NCI-H748 (cell line): ENCODE results near the gene RP9.
A peak's percentile ranks its signal among the peaks of the same experiment; 100 is the strongest.

Experiments
- DNase-seq: peaks from one replicate; lab custom pipeline; 2025; ENCODE audit not compliant: unreplicated experiment; lab: John Stamatoyannopoulos, UW

The RP9 gene, protein sequence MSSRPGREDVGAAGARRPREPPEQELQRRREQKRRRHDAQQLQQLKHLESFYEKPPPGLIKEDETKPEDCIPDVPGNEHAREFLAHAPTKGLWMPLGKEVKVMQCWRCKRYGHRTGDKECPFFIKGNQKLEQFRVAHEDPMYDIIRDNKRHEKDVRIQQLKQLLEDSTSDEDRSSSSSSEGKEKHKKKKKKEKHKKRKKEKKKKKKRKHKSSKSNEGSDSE

DNA sequence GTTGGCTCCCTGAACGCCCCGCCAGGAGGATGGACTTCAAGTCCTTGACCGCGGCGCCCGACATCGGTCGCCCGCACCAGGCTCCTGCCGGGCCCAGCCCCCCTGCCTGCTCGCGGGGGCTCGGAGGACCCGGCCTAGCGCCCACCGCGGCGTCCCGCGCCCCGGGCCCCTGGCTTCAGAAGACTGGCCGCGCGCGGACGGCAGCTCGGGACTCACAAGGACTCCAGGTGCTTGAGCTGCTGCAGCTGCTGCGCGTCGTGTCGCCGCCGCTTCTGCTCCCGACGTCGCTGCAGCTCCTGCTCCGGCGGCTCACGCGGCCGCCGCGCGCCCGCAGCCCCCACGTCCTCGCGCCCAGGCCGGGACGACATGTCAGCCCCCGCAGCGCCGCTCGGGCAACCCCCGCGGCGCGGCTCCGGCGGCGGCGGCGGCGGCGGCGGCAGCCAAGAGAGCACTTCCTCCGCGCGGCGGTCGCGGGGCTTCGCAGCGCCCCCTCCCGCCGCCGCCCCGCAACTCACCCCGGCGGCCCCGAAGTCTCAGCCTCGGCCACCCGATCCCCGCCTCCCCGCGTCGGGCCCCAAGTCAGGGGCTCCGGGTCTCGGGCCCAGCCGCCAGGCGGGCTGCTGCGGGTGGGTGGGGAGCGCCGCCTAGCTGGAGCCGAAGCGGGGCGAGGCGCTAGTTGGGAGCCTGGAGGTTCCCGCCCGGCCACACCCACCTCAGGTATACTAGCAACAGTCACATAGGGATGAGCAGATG, at the start of gene RP9:
TSS of gene RP9 (minus strand) at position 400 of the 753 bp plus-strand sequence. CDS start at position 368, 32 bp downstream.
- DNase-seq = peak; percentile 90

DNA sequence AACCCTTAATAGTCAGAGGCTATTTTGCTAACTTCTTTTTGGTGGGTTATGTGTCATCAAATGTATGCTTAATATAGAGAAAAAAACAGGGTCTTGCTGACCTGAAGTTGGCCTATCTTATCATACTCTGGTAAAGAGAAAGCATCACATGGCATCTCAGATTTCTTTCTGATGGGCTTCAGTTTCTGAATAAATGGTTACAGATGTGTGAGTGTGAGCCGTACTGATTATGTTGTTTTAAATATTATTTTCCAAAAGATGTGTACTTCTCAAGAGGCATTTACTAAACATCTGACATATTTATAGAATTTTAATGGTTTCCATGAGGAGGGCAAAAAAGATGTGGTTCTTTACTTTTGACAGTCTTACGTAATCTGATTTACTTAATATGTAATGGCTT, 48.6 kb upstream of the RP9 start:
- DNase-seq = no peak

DNA sequence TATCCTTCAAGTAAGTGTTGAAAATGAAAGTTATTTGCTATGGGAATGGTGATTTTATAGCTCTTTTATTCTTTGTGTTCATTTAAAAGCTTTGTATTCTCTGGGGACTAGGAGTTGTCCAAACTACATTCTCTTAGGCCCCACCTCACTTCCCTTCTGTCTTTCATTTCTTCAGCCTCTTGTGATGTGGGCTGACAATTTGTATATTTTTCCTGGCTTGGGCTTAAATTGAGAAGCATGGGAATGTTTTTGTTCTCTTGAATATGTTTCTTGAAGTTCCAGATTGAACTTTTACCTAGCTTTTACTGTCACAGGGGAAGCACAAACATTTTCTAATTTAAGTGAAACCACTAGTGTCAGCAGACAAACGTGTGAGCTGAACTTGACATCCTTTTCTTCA, 48.1 kb upstream of the RP9 start:
- DNase-seq = no peak

DNA sequence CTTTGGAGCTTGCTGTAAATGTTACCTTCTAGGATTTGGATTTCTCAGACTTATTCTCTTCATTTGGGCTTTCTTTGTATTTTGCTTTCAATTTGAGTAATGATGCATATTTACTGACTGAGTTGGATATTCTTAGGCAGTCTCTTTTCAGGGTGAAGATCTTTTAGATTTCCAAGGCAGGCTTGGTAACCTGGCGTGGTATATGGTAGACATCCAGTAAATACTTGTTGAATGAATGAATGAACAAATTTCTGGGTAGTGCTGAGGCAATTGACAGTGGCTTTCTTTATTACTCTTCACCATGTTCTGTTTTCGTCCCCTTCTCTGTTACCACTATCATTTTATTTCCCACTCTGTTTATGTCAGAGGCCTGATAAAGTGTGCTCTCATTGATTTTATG, 47.2 kb upstream of the RP9 start:
- no peak for DNase-seq

DNA sequence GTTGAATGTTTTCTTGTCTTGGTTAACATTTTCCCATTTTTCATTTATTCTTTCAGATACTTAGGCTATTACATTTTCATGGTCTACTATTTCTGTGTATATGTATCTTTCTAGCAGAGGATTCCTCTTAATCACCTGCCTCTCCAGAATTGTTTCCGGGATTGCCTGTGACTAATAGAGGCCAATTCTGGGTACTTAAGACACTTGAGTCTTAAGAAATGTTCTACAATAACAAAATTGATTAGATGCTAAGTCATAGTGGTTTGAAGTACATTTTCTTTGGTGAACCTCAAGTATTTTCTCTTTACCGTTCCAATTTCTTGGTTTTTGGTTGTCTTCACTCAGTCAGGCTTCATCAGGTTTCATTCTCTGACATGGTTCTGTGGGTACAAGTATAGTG, 46.6 kb upstream of the RP9 start:
- DNase-seq = no peak

DNA sequence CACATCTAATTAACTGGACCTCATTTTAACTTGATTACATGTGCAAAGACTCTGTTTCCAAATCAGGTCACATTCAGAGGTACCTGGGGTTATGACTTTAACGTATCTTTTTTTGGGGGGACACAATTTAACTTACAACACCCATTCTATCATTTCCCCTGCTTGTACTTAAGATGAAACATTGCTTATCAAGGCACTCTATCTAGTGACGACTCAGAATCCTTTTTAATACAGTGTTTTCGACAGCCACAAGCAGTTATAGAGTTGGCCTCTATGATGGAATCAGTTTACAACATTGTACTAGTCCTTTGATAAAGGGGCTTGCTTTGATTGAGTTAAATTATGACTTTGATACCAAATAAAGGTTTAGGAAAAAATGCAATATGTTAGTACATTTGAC, 42.9 kb upstream of the RP9 start:
- no peak for DNase-seq

DNA sequence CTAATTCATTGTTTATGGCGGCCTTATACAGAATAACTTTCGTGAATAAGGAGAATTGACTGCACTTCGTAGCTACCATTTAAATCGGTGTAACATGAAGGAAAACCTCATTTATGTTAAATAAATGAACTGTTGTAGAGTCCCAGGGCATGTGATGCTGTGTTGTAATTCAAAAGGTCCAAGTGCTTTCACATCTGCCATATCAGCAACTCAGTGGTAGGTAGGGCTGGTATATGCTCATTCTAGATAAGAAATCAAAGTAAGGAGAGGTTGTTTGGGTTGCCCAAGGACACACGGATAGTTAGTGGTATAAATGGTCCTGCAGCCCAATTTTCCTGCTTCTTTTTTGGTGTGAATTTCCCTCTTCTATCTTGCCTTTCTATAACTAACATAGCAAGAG, 36.0 kb upstream of the RP9 start:
- DNase-seq = no peak

DNA sequence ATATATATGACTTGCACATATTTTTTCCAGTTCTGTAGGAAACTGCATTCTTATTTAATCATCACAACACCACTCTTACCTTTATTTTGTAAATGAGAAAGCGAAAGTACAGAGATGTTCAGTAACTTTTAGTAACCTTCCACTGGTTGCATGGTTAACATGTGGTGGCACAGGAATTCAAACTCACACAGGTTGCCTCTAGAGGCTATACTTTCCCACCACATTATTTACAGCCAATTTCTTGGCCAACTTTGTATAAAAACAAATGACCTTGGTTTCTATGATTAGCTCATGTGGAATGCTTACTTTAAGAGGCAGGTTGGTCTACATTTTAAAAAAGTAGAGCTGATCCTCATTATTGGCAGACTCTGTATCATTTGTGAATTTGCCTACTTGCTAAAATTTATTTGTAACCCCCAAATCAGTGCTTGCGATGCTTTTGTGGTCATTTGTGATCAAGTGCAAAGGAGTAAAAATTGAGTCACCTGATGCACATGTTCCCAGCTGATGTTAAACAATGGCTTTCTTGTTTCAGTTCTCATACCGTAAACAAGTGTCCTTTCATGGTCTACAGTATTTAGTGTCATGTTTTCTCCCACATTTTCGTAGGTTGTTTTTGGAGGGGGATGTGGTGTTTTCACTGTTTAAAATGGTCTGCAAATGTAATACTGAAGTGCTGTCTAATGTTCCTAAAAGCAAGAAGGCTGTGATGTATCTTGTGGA, 35.0 kb upstream of the RP9 start:
- no peak for DNase-seq

DNA sequence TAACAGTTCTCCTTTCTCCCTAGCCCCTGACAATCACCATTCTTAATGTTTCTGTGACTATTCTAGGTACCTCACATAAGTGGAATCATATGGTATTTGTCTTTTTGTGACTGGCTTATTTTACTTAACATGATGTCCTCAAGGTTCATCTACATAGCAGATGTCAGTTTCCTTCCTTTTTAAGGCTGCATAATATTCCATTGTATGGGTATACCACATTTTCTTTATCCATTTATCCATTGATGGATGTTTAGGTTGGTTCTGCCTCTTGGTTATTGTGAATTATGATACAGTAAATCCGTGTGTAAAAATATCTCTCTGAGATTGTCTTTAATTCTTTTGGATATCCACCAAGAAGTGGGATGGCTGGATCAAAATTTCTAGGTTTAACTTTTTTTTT, 33.4 kb upstream of the RP9 start:
- DNase-seq = no peak

DNA sequence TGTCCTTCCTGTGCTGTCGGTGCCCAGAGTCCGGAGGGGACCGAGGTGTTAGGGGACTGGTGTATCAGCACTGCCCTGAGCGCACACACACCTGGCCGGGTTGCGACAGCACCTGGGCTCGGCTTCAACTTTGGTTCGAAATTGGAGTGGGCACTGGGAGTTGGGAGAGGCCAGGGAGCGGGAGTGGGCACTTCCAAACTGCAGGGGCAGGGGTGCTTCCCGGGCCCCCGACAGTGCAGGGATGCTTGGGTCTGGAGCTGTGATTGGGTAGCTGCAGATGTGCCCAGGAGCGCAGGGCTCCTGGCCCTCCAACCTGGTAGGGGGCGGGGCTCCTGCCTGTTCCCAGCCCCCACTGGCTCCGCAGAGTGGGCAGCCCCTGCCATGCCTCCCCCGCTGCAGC, 27.9 kb upstream of the RP9 start:
- DNase-seq = no peak

DNA sequence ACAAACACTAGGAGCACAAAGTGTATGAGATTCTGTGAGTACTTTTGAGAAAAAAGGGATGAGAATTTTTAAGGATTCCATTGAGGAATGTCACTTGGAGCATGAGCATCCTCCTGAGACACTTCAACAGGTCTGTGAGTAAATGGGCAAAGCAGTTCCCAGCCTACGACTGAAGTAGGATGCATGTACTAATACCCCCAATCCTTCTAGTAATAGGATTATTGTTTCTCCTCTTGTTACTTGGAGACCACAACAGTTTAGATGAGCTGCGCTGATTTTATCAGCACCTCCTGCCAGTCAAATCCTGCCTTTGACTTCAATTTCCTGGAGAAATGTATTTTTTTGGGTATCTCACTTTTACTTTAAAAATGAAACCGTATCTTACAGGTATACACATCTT, 21.0 kb upstream of the RP9 start:
- DNase-seq = peak; percentile 25

DNA sequence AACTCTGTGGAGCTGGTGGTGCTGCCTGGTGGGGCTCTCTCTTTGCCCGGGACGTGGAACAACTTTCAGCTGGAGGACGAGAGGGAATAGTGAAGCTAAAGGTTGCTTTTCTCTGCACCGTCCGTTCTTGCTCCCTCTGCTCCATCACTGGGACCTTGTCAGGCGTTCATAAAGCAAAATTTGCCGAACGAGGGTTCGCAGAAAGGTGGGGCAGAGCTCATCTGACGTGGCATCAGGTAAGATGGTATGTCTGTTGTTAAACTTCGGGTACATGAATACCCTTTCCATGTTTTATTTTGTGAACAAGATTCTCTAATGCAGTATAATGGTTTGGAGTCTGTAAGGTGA, 20.6 kb upstream of the RP9 start:
- peak; percentile 47 for DNase-seq

DNA sequence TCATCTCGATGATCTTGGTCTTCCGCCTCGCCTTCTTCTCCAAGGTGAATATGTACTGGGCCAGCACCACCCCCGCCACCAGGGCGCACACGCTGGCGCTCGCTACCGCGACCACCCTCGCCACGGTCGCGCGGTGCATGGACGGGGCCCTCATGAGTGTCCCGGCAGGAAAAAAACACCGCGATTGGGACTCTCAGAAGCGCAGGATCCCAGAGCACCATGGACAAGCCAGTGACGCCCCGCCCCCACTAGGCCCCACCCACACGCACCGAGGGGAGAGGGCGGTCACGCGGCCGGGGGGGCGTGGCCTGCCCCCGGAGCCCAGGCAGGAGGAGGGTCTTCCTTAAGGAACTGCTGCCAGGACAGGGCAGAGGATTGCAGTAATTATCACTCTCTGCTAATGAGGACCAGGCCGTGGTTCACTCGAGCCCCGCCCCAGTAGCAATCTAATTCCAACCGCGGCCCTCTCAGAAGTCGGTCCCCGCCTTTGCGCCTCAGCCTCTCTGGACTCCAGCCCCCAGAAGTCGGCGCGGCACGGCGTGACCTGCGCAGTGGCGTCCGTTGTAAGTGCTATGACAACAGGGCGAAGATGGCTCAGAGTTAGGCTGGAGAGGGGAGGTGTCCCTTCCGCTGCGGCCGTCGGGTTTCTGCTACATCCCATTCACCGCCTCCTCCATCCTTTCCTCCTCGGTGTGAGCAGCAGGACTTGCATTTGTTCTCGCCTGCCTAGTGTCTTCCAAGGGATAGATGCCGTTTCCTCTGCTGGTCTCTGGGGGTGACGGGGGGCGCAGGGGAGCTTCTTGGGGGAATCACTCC, 20.0 kb upstream of the RP9 start, which contains the start of gene BBS9:
TSS of gene BBS9 (plus strand) at position 575 of the 816 bp plus-strand sequence. CDS start 16,689 bp downstream, outside the sequence.
- peak; percentile 98 for DNase-seq

DNA sequence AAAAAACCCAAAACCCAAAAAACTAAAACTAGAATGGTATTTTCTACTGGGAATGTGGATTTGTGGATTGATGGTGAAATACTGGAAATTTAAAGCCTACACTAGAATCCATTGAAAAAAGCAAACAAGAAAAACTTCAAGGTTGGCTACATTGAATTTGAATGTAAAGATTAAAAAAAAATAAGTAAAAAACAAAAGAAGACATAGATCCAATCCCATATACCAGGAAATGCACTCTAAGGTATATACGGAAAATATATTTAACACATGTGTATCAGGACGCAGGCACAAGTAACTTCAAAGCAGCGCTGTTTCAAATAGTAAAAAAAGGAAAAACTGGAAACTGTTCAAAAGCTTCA, 19.4 kb upstream of the RP9 start:
- DNase-seq = no peak

DNA sequence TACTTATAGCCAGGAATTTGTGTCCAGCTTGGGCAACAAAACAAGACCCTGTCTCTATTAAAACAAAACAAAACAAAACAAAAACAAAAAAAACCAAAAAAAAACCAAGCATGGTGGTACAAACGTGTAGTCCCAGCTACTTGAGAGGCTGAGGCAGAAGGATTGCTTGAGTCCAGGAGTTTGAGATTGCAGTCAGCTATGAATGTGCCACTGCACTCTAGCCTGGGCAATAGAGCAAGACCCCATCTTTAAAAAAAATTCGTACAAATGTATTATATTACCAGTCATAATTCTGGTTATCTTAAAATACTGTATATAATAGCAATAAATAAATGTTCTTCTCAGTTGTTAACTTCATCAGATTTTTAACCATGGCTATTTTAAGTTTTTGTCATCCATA, 17.9 kb upstream of the RP9 start:
- DNase-seq = no peak

DNA sequence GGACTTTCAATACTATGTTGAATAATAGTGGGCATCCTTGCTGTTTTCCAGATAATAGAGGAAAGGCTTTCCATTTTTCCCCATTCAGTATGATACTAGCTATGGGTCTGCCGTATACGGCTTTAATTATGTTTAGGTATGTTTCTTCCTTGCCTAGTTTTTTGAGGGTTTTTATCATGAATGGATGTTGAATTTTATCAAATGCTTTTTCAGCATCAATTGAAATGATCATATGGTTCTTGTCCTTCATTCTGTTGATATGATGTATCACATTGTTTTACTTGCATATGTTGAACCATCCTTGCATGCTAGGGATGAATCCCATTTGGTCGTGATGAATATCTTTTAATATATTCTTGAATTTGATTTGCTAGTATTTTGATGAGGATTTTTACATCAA, 9.2 kb upstream of the RP9 start:
- DNase-seq = no peak

DNA sequence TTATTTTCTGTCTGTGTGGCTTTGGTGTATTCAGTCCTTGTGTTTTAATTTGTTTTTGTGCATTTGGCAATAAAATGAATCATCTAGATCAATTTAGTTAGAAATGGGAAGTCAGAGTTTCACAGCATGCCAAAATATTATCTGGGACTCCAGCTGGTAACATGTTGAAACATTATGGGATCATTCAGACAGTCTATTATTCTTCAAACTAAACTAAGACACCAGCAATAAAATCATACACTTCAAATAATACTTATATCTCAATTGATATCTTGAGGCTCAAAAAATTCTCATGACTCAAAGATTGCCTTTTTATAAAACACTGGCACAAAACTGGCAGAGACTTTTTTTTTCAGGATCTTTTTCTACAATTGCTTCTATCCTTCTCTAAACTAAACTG, 5.8 kb upstream of the RP9 start:
- DNase-seq = no peak

DNA sequence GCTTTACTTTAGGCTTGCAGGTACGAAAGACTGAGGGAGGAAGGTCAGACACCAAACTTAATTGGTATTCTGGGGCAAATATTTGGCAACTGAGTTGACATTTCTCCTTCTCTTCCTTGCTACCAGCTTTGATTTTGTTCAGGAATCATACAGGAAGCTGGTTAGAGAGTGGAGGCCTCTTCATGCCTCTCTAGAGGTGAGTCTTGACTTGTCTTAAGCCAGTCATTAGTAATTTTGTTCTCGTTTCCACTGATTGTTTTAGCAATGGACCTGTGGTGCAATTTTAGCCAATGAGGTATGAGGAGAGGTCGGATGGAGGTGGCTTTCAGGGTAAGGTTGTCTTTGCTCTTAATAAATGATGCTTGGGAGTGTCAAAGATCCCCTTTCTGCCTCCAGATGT, 2.4 kb upstream of the RP9 start:
- DNase-seq = no peak

DNA sequence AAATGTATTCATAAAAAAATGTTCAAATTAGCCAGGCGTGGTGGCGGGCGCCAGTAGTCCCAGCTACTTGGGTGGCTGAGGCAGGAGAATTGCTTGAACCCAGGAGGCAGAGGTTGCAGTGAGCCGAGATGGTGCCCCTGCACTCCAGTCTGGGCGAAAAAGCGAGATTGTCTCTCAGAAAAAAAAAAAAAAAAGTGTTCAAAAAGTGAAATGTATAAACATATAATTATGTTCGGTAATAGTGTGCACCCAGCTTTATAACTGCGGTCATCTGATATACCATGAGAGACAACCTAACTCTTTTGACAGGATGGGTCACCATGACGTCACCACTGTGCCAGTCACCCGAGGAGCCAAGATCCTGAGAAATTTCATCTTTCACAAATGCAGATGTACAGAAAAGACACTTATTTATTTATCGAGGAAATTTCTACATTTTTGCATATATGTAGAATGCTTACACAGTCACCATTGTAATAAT, 594 bp upstream of the RP9 start:
- peak; percentile 58 for DNase-seq

DNA sequence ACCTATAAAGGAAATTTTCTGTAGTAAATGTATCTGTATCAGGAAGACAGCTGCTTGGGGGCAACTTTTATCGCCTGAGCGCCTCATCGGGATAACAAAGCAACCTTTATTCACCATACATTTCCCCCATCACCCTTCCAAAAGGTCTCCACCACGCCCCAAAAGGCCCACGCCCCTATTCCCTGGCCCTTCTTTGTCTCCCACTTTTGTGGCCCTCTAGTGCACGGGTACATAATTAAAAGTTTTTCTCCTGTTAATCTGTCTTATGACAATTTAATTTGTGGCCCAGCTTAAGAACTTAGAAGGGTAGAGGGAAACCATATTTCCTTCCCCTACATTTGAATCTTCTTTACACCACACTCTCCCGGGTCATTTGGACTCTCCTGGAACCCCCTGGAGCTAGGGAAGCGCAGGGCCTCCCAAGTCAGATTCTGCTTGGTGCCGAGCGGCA, 625 bp downstream of the RP9 start:
- DNase-seq = peak; percentile 57
